ENCODE results near the gene ACBD4. TPM values are rescaled to one million over a fixed set of nuclear protein-coding genes. Genes with fewer than 3 reads are reported as not detected.
A peak's percentile ranks its signal among the peaks of the same experiment; 100 is the strongest.

Gene ACBD4
- total and polyA plus RNA-seq, 2 of the 13 experiments (the other 11 are each of a cell fraction or from before 2014, with no cell fraction given): 16.1 to 26.9 TPM

- no peak for TF ChIP-seq ZNF451 (CRISPR knock-in tag; IDR thresholded peaks at IDR 0.05)
- TF ChIP-seq ETS1 (CRISPR knock-in tag; IDR thresholded peaks at IDR 0.05): no peak
- no peak for TF ChIP-seq NFAT5 (CRISPR knock-in tag; IDR thresholded peaks at IDR 0.05)
- no peak for TF ChIP-seq ZNF660 (CRISPR knock-in tag; IDR thresholded peaks at IDR 0.05; ENCODE audit: borderline replicate concordance, low read depth)
- no peak for TF ChIP-seq CSRNP1 (CRISPR knock-in tag; IDR thresholded peaks at IDR 0.05)
- TF ChIP-seq NFE2L2 (IDR thresholded peaks at IDR 0.05; ENCODE audit: low read length): no peak
- TF ChIP-seq ZSCAN22 (CRISPR knock-in tag; IDR thresholded peaks at IDR 0.05): peak; percentile 14; the same call in 1 of the 2 replicates
- peak; percentile 100 for TF ChIP-seq ZFP91 (CRISPR knock-in tag; IDR thresholded peaks at IDR 0.05; ENCODE audit: borderline replicate concordance)
- no peak for TF ChIP-seq SMAD1 (CRISPR knock-in tag; IDR thresholded peaks at IDR 0.05; ENCODE audit: borderline replicate concordance, low read depth)
- TF ChIP-seq MED13 (CRISPR knock-in tag; IDR thresholded peaks at IDR 0.05): peak; percentile 56; the same call in 1 of the 2 replicates
- peak; percentile 67; the same call in 1 of the 2 replicates for TF ChIP-seq PAXIP1 (CRISPR knock-in tag; conservative IDR thresholded peaks at IDR 0.05)
- no peak for TF ChIP-seq SKI (IDR thresholded peaks at IDR 0.05; ENCODE audit: partially characterized antibody)
- TF ChIP-seq MTA1 (CRISPR knock-in tag; IDR thresholded peaks at IDR 0.05; ENCODE audit: borderline replicate concordance): peak; percentile 79
- no peak for TF ChIP-seq TCF7 (IDR thresholded peaks at IDR 0.05; ENCODE audit: low read depth)
- TF ChIP-seq ZNF772 (CRISPR knock-in tag; IDR thresholded peaks at IDR 0.05): peak; percentile 87
Measured at GRCh38 chr17:45172541-45173286, 37.2 kb downstream of the ACBD4 start (continued).
